Stromal cell of bone marrow (primary cell): ENCODE data around the gene COMT.

ENCODE experiments used
- DNase-seq: peaks from one replicate; pipeline ENCODE4 v3.0.0-alpha.2; 2012; ENCODE audit warnings: low read depth

COMT gene

GRCh38 chr22:19957445-19957844 is 15.9 kb downstream of the COMT start:
- no peak for DNase-seq

GRCh38 chr22:19958083-19959042 is 16.8 kb downstream of the COMT start:
- no peak for DNase-seq

GRCh38 chr22:19959043-19959586 is 17.5 kb downstream of the COMT start:
- no peak for DNase-seq

GRCh38 chr22:19959587-19960490 is 18.3 kb downstream of the COMT start:
- DNase-seq, result no peak

- DNase-seq, result no peak
Measured at GRCh38 chr22:19960491-19961200, 19.1 kb downstream of the COMT start.

- no peak for DNase-seq
Measured at GRCh38 chr22:19961201-19961580, 19.6 kb downstream of the COMT start.

GRCh38 chr22:19961868-19962245 is 20.3 kb downstream of the COMT start:
- DNase-seq, result no peak

GRCh38 chr22:19962246-19962908 is 20.8 kb downstream of the COMT start:
- no peak for DNase-seq

- DNase-seq, result no peak
Measured at GRCh38 chr22:19962909-19963806, 21.6 kb downstream of the COMT start.

- no peak for DNase-seq
Measured at GRCh38 chr22:19963863-19964642, 22.5 kb downstream of the COMT start.

GRCh38 chr22:19964701-19965386 is 23.3 kb downstream of the COMT start:
- DNase-seq, result no peak

GRCh38 chr22:19965771-19966709 is 24.5 kb downstream of the COMT start:
- no peak for DNase-seq

GRCh38 chr22:19966908-19967750 is 25.6 kb downstream of the COMT start:
- no peak for DNase-seq

GRCh38 chr22:19967850-19968449 is 26.4 kb downstream of the COMT start:
- no peak for DNase-seq

- DNase-seq, result no peak
Measured at GRCh38 chr22:19968450-19968891, 26.9 kb downstream of the COMT start.
